A673 (cell line): ENCODE measurements around the gene SLC12A7.

Experiments
- CTCF ChIP-seq: fragments of 300-800, 200-600 bp; sonication (generic); conservative IDR thresholded peaks from 2 replicates; pipeline ENCODE4 v1.5.1; 2017; ENCODE audit warnings: low read depth, mild to moderate bottlenecking, antibody characterized with exemption, low read length, moderate library complexity, mixed read lengths
- EZH2 ChIP-seq: fragments of 200-600 bp; sonication (generic); IDR thresholded peaks from 2 replicates; pipeline ENCODE4 v1.6.1; 2017; ENCODE audit warnings: borderline replicate concordance, low read depth, mild to moderate bottlenecking, mixed read lengths, antibody characterized with exemption, low read length; ENCODE audit not compliant: poor library complexity, severe bottlenecking

DNA sequence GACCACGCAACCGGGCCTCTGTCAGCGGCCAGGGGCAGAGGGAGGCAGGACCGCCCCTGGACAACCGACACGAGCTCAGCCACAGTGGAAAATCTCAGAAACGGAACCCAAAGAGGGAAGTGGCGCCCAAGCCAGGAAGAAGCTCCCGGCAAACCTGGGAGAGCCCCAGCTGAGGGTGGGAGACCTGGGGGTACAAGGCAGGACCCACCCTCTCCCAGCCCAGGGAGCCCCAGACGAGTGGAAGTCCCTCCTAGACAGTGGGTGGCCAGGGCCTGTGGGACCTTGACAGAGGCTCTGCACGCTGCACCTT, 3.0 kb downstream of the SLC12A7 start:
- TF ChIP-seq CTCF (no peak), EZH2 (no peak)
